GM21528 (cell line): Measurements from ENCODE around the gene VIPR2.

Experiments used
- ATAC-seq: cut with Tn5 transposase; IDR thresholded peaks from one replicate; pipeline ENCODE4 v1.9.1; 2021; ENCODE audit warnings: mild to moderate bottlenecking, moderate library complexity; ENCODE audit not compliant: unreplicated experiment, low FRiP score

VIPR2 gene

DNA sequence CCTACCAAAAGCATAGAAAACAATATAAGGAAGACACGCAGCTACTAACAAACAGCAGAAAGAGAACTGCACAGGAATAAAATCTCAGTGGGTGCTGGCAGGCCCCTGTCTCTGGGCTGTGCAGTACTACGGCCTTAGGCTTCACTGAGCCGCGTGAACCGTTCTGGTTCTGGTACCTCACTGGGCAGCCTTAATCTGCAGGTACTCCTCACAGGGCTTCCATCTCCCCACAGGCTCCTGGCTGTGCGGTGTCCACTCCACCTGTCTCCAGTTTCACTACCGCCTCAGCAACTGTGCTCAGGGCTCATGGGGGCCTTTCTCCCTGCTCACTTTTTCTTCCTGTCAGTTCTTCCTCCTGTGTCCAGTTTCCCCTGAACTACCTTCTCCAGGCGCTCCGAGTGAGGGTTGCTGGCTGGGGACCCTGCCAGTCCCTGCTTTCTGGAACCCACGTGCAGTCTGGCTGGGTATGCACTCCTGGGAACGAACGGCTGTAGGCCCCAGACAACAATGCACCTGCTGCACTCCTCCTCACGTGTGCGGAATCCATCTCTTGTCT is 75.7 kb downstream of the VIPR2 start:
- ATAC-seq: no peak

DNA sequence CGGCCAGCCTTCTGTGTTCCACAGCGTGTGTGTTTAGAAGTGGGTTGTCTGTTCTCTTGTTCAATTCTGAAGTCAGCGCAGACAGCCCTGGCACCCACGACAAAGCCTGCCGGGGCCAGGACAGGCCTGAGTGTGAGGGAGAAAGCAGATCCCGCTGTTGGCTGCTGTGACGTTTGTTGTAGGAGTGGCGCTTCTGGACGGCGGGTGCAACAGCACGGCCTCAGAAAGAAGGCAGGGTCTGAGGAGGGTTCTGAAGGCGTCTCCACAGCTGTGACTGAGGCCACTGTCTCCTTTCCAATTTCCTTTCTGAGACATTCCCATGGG is 76.2 kb downstream of the VIPR2 start:
- ATAC-seq: no peak

DNA sequence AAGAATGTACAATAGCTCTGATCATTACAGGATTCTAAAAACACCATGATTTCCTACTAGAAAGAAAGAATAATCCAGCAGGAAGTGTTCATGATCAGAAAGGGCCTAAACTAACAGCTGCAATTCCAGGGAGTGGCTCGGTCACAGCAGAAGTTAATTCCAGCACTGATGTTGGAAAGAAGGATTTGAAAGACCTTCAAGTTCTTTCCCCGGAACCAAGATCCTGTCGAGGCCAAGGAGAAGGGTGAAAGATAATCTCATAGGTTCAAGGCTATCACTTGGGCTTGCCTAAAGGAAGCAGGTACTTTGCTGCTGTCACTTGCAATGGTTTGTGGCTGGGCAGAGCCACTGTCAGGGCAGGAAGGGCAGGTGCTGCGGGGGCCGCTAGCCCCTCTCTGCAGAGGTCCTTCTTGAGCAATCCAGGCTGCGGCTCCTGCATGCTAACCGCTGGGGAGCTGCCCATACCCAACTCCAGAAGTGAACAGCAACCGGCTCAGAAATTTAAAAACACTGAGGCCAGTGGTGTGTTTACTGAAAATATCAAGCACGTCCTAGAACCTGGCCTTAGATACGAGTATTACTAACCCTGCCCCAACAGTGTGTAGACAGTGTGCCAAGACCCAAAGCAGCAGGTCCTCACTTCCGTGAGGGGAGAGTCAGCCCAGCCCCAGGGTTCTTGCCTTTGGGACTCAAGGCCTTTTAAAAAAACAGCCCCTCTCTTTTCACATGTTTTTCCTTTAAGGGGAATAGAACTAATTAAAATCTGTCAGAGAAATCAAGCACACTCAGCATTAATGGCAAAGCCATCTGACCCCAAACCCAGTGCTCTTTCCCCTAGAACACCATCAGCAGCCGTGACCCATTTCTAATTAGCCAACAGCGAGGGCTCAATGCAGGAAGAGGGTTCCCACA is 76.8 kb downstream of the VIPR2 start:
- no peak for ATAC-seq

DNA sequence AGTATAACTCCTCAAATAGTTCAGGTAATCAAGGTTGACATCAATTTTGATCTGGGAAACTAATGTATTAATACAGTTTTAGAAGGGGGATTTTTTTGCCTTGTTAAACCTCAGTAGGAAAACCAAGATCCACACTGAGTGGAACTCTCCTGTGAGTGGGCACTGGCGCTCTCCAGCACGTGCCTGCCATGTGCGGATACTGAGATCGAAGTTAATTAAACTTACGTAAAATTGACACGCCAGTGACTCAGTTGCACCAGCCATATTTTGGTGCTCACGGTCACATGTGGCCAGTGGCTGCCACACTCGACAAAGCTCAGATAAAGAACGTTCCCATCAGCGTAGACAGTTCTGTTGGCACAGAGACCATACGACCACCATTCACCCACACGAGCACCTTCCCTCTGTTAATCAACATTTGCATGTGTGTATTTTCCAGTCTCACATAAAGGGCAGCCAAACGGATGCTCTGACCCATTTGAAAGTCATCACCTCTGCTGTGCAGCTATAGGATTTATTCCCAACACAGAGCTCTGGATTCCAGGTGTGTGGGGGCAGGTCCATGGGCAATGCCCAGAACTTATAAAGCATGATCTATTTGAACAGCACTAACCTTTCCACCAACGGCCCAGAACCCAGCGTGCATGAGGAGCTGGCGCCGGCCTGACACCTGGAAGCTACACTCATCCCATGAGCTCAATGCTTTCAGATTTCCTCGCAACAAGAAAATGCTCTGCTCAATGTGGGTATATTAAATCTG is 77.7 kb downstream of the VIPR2 start:
- no peak for ATAC-seq

DNA sequence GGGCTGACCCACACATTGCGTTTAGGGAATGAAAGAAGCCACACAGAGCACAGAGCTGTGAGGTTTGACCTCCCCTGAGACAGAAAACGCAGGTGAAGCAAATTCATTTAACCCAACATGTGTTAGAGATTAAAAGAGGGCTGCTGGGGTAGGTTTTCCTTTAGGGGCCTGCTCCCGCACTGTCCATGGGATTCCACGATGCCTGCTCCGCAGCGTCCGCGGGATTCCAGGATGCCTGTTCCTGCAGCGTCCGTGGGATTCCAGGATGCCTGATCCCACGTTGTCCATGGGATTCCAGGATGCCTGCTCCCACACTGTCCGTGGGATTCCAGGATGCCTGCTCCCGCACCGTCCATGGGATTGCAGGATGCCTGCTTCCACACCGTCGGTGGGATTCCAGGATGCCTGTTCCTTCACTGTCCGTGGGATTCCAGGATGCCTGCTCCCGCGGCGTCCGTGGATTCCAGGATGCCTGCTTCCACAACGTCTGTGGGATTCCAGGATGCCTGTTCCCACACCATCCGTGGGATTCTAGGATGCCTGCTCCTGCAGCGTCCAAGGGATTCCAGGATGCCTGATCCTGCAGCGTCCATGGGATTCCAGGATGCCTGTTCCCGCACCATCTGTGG is 78.7 kb downstream of the VIPR2 start:
- no peak for ATAC-seq

DNA sequence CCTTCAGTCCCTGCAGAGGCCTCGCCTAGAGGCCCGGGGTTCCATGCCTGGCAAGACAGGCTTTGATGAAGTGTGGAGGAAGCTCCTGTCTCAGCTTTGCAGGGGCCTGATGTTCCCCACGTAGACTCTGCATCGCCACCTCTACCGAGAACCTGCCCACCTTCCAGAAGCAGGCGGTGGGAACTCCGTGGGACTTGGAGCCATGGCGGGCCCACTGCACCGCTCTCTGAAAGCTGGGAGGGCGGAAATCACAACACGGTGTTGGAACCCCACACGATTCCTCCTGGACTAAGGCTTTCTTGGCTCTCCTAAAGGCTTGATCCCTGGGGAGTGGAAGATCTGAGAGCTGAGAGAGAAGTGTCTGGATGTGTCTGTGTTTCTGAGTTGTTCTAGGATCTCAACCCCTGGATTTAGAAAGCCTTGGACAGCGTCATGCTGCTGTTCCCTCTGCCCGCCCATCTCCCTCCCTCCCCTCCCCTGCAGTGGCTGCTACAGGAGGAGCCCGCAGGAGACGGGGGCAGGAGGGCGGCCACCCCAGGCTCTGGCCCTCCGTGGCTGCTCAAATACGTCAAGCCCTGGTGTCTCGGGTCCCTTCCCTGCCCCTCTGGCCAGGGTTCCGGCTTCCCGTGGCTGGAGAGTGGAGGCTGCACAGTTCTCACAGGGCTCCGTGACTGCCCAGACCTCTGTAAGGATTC is 79.7 kb downstream of the VIPR2 start:
- no peak for ATAC-seq

DNA sequence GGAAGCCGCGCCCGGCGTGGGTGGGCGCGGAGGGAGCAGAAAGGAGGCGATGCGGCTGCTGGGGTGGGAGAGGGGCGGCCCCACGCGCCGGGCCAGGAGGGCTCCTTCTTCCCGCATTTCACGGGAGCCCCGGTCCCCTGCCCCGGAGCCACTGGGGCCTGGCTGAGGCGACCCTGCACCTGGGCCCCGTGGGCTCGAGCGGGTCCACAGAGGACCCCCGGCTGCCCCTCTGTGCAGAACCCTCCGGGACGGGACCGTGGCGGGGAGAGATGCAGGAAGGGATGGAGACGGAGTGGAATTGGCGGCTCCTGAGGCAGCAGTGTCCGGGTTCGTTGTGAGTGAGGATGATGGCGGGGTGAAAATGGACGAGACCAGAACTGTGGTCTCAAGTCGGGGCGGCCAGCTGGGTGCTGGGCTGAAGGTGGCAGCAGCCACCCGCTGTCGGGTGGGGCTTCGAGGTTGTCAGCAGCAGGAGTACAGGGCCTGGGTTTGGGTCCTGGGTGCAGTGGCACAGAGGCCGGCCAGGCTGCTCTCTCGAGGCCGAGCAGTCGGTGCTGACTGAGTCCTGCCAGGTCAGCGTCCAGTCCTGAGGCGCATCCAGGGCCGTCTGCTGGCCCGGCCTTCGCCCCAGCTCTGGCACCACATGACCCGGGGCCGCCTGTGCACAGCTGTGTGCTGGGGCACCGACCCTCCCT is 80.4 kb downstream of the VIPR2 start:
- ATAC-seq: no peak

DNA sequence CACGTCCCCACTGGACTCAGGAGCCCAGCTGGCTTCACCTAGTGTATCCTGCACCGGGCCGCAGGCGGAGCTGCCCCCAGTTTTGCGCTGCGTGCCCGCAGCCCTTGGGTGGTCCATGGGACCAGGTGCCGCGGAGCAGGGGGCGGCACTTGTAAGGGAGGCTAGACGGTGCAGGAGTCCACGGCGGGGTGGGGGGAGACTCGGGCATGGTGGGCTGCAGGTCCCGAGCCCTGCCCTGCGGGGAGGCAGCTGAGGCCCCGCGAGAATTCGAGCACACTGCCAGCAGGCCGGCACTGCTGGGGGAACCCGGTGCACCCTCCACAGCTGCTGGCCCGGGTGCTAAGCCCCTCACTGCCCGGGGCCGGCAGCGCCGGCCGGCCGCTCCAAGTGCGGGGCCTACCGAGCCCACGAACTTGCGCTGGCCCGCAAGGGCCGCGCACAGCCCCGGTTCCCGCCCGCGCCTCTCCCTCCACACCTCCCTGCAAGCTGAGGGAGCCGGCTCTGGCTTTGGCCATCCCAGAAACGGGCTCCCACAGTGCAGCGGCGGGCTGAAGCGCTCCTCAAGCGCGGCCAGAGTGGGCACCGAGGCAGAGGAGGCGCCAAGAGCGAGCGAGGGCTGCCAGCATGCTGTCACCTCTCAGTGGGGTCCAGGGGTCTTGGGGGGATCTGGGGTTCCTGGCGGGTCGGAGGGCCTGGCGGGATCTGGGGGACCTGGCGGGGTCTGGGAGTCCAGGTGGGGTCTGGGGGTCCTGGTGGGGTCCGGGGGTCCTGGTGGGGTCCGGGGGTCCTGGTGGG is 81.4 kb downstream of the VIPR2 start:
- no peak for ATAC-seq

DNA sequence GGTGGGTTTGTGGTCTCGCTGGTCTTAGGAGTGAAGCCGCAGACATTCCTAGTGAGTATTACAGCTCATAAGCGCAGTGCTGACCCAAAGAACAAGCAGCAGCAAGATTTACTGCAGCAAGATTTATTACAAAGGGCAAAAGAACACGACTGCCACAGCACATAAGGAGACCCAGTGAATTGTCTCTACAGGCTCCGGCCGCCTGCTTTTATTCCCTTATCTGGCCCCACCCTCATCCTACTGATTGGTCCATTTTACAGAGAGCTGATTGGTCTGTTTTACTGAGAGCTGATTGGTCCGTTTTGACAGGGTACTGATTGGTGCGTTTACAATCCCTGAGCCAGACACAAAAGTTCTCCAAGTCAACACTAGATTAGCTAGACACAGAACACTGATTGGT is 82.1 kb downstream of the VIPR2 start:
- no peak for ATAC-seq

DNA sequence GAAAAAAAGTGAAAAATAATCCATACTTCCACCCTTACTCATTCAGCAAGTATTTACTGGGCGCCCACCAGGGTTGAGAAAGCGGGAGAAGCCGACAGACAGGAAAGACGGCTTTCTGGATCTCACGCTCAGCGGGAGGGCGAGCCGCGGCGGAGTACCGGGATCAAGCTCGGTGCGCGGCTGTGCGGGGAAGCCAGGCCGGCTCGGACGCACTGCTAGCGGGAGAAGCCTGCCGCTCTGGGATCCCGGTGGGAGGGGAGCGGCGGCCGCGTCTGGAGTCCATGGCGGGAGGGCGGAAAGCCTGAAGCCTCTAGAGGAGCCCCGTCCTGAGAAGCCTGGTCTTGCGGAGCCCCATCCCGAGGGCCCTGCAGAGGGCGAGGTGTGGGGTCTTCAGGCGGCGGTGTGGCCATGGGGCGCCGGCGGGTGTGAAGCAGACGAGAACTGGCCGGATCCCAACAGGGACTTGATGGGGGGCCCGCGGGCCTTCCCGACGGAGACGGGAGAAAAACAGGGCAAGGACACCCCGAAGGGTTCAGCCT is 82.9 kb downstream of the VIPR2 start:
- ATAC-seq: no peak

DNA sequence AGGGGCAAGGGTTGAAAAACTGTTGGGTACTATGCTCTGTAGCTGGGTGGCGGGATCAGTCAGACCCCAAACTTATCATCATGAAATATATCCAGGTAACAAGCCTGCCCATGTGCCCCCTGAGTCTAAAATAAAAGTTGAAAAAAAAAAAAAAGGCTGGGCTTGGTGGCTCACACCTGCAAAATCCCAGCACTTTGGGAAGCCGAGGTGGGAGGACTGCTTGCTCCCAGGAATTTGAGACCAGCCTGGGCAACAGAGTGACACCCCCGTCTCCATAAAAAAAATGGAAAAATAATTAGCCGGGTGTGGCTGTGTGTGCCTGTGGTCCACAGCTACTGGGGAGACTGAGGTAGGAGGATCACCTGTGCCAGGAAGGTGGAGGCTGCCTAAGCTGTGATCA is 83.5 kb downstream of the VIPR2 start:
- ATAC-seq: no peak

DNA sequence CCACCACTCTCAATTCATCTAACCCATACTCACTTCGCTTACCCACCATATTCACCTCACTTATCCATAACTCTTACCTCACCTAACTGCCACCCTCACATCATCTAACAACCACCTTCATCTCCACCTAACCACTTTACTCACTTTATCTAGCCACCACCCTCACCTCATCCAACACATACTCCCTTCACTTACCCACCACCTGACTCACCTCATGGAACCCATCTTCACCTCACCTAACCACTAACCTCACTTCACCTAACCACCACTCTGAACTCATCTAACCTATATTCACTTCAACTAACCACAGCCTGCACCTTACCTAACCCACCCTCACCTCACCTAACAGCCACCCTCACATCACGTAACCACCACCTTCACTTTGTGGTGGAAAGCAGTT is 84.2 kb downstream of the VIPR2 start:
- ATAC-seq: no peak

DNA sequence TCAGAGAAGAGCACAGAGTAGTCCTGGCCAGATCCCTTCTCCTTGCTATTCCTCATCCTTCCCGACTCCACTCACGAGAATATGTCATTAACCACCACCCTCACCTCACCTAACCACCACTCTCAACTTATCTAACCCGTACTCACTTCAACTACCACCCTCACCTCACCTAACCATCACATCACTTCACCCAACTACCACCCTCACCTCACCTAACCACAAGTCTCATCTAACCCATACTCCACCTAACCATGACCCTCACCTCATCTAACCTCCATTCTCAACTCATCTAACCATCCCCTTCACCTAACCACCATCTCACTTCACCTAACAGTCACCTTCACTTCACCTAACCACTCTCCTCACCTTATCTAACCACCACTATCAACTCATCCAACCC is 85.0 kb downstream of the VIPR2 start:
- no peak for ATAC-seq

DNA sequence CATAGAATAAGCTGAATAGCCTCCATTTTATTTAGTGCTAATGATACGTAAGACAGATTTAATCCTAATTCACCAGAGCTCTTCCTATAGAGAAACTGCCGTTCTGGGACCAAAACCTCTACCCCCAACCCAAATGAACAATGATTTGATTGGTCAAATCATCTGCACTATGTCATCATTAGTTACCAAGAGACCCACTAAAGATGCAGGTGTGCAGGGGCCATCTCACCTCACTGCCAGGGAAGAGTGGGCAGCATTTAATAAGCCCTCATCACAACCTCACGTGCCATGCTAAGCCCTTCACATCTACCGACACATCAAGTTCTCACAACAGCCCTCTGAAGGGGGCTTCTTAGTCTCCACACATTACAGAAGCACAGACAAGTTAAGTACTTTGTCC is 87.0 kb downstream of the VIPR2 start:
- no peak for ATAC-seq

DNA sequence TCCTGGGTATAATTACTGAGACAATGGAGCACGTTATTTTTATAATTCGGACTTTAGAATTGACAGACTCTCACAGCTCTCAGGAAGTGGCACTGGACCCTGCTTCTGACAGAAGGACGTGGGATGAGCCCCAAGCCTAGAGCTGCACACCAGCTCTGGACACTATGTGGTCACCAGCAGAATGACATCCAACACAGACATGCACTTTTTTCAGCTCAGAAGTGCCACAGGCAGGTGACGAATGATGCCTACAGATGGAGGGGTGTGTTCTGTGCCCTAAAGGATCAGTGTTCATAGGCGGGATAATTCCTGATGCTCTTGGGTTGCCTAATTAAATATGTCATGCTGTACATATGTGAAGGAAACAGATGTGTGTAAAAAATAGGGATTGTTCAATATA is 87.9 kb downstream of the VIPR2 start:
- no peak for ATAC-seq

DNA sequence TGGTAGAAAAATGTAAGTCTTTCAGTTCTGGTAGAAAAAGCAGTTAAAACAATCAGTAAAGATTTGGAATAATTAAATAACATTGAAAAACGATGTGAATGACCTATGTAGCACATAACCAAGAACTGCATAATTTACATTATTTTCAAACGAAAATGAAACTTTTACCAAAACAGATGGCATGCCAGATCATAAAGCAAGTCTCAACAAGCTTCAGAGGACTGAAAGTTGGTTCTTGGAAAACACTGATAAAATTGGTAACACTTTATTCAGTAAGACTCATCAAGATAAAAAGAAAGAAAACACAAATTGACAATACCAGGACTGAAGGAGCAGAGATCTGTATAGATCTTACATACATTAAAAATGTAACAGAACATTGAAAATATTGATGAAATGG is 92.8 kb downstream of the VIPR2 start:
- ATAC-seq: no peak

DNA sequence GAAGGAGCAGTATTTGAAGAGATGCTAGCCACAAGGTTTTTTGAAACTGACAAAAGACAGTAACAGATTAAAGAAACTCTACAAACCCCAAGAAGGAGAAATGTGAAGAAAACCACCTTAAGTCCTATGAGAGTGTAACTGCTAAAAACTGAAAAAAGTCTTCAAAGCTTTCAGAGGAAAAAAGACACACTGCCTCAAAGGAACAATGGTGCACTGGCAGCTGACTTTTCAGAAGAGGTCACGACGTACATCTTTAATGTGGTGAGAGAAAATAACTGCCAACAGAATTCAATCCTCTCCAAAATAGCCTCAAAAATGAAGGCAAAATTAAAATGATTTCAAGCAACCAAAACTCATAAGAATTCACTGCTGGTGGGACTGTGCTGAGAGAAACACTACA is 94.0 kb downstream of the VIPR2 start:
- no peak for ATAC-seq

DNA sequence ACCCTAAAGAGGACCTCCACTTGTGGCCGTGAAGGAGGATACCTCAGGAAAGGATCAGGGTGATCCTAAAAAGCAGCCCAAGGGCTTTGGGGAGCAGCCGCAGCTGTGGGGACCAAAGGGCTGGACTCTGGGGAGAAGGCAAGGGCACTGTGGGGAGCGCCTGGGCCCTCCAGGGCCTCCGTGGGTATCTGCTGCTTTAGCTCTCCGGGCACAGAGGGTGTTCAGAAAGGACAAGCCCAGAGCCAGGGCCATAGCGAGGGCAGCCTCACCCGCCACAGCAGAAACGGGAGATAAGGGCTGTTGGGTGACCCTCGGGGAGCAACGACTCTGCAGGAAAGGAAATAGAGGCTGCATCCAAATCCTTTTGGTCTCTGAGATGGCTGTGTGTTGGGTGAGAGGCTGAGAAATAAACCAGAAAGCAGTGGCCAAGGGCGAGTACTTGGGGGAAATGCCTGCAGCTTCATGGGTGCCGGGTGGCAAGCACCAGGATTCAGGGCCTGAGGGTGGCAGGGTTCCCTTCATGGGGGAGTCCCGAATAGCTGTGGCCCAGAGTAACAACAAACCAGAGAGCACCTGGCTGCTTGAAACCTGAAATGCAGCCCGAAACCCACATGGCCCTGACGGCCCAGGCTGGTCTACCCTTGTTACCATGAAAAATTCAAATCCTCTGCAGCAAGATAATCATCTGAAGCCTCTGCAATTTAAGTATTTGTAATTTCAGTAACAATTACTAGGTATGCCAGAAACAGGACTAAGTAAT is 95.2 kb downstream of the VIPR2 start:
- no peak for ATAC-seq
